GM21390 (cell line): ENCODE results near the gene OR2L3.
"Not testable (repeated sequence)": the region's sequence is repeated elsewhere in the genome, so short reads cannot be mapped to it uniquely, and the experiment has no call there.

Experiments
- ATAC-seq: cut with Tn5 transposase; IDR thresholded peaks from one replicate; pipeline ENCODE4 v1.9.1; 2021; ENCODE audit not compliant: unreplicated experiment

OR2L3 gene

GRCh38 chr1:248046536-248046935, at the start of gene OR2L3:
Gene OR2L3 (plus strand): TSS chr1:248046836. CDS start chr1:248060682, 13,846 bp downstream.
- no peak for ATAC-seq

- no peak for ATAC-seq
These were observed 47.8 kb upstream of the OR2L3 start for GRCh38 chr1:247998811-247999210.

GRCh38 chr1:248000169-248000568, 46.5 kb upstream of the OR2L3 start:
- no peak for ATAC-seq

- ATAC-seq = no peak
These were observed 38.9 kb upstream of the OR2L3 start for GRCh38 chr1:248007778-248008177.

- ATAC-seq = no peak
These were observed 37.0 kb upstream of the OR2L3 start for GRCh38 chr1:248009681-248010080.

GRCh38 chr1:248013229-248013710, 33.4 kb upstream of the OR2L3 start, which contains the start of gene OR2L5:
Gene OR2L5 (plus strand): TSS chr1:248013660. CDS start chr1:248021948, 8,288 bp downstream.
- no peak for ATAC-seq

- ATAC-seq = no peak
These were observed 30.8 kb upstream of the OR2L3 start for GRCh38 chr1:248015803-248016202.

- ATAC-seq = no peak
These were observed 16.9 kb upstream of the OR2L3 start, which contains the start of gene OR2L2 for GRCh38 chr1:248029770-248030169. Gene OR2L2 (plus strand): TSS chr1:248030070. CDS start chr1:248038268, 8,198 bp downstream.

- ATAC-seq = peak; percentile 59
These were observed 1.4 kb upstream of the OR2L3 start for GRCh38 chr1:248045209-248045608.

- no peak for ATAC-seq
These were observed 372 bp downstream of the OR2L3 start for GRCh38 chr1:248047008-248047407.

- no peak for ATAC-seq
These were observed 8.0 kb downstream of the OR2L3 start for GRCh38 chr1:248054671-248055070.

GRCh38 chr1:248055261-248055660, 8.6 kb downstream of the OR2L3 start:
- ATAC-seq = no peak

GRCh38 chr1:248065071-248065470, 18.4 kb downstream of the OR2L3 start:
- ATAC-seq = no peak

- ATAC-seq = no peak
These were observed 19.0 kb downstream of the OR2L3 start for GRCh38 chr1:248065604-248066003.

- ATAC-seq = not testable (repeated sequence)
These were observed 37.2 kb downstream of the OR2L3 start for GRCh38 chr1:248083864-248084263.

- ATAC-seq = no peak
These were observed 48.2 kb downstream of the OR2L3 start, which contains the start of gene OR2L13 for GRCh38 chr1:248094884-248095283. Gene OR2L13 (plus strand): TSS chr1:248095184. CDS start chr1:248099376, 4,192 bp downstream.

- no peak for ATAC-seq
These were observed 51.9 kb downstream of the OR2L3 start for GRCh38 chr1:248098529-248098928.

GRCh38 chr1:248102847-248103246, 56.2 kb downstream of the OR2L3 start:
- ATAC-seq = no peak

GRCh38 chr1:248111157-248111556, 64.5 kb downstream of the OR2L3 start:
- no peak for ATAC-seq
